ENCODE data around the gene GALNT15. TPM values are rescaled to one million over a fixed set of nuclear protein-coding genes. Genes with fewer than 3 reads are reported as not detected.

The GALNT15 gene
- total RNA-seq, 3 donors from 2014 or later: 68.5 to 492 (median 215) TPM

DNA sequence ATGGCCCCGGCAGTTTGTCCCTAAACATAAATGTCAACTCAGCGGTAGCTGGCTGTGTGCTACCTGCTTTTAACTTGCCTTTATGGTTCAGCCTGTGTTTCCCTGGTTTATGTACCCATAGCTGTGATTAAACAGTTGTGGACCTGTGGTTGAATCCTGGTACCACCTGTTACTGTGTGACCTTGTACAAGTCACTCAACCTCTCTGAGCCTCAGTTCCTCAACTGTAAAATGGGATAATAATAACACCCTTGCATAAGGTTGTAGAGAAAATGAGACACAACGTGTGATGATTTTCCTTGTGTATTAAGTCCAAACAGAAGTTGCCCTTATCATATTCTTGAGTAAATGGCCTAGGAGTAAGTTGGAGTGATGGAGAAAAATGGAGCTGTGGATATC lies 6.3 kb downstream of the GALNT15 start:
- DNase-seq (ENCODE audit: low spot score in 2 of 2): no peak
- Histone ChIP-seq H3K27ac (peak overlapping the region in 1 of 2 donors; percentile 21), H3K9me3 (no peaks in the 10 kb centered on the region), H3K4me1 (no peaks in the 10 kb centered on the region), H3K36me3 (no peaks in the 10 kb centered on the region), H3K4me3 (peak overlapping the region in 2 of 3 donors; percentile 69 to 71), H3K27me3 (no peaks in the 10 kb centered on the region)
- no peak for TF ChIP-seq POLR2AphosphoS5 (IDR thresholded peaks at IDR 0.05)
- TF ChIP-seq, protein P1, sequence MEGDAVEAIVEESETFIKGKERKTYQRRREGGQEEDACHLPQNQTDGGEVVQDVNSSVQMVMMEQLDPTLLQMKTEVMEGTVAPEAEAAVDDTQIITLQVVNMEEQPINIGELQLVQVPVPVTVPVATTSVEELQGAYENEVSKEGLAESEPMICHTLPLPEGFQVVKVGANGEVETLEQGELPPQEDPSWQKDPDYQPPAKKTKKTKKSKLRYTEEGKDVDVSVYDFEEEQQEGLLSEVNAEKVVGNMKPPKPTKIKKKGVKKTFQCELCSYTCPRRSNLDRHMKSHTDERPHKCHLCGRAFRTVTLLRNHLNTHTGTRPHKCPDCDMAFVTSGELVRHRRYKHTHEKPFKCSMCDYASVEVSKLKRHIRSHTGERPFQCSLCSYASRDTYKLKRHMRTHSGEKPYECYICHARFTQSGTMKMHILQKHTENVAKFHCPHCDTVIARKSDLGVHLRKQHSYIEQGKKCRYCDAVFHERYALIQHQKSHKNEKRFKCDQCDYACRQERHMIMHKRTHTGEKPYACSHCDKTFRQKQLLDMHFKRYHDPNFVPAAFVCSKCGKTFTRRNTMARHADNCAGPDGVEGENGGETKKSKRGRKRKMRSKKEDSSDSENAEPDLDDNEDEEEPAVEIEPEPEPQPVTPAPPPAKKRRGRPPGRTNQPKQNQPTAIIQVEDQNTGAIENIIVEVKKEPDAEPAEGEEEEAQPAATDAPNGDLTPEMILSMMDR (IDR thresholded peaks at IDR 0.05): no peak
- no peak for TF ChIP-seq POLR2A (IDR thresholded peaks at IDR 0.05)
- intact Hi-C loops (cut with DNase I; ENCODE audit: low total_unique reads): no loop called here

DNA sequence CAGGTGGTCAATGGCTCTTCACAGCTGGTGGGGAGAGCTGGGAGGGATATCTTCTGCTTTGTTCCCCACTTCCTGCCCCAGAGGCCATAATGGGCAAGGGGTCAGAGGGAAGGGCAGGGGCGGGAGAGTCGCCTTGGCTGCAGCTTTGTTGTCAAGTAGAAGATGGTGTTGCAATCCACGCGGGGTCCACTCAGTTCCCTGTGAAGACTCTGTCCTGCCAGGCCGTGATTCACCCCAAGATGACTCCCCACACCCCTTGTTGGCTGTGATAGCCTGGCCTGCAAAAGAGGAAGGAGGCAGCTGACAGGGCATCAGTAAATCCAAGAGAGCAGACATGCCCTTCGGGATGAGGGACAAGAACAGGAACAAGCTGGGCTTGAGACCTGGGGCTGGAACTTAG lies 6.9 kb downstream of the GALNT15 start:
- Histone ChIP-seq H3K27ac (peak overlapping the region in 1 of 2 donors; percentile 63), H3K9me3 (no peaks in the 10 kb centered on the region), H3K36me3 (no peaks in the 10 kb centered on the region), H3K4me3 (peak overlapping the region in 2 of 3 donors; percentile 4 to 11), H3K4me1 (no peaks in the 10 kb centered on the region), H3K27me3 (no peaks in the 10 kb centered on the region)
- TF ChIP-seq POLR2A (IDR thresholded peaks at IDR 0.05) (no peak), POLR2AphosphoS5 (IDR thresholded peaks at IDR 0.05) (peak in 2 of 3 donors; percentile 73 to 90)
- TF ChIP-seq, protein P1 (IDR thresholded peaks at IDR 0.05): no peak
- no peak for DNase-seq (ENCODE audit: low spot score in 2 of 2)
- intact Hi-C loops (cut with DNase I; ENCODE audit: low total_unique reads): no loop called here

DNA sequence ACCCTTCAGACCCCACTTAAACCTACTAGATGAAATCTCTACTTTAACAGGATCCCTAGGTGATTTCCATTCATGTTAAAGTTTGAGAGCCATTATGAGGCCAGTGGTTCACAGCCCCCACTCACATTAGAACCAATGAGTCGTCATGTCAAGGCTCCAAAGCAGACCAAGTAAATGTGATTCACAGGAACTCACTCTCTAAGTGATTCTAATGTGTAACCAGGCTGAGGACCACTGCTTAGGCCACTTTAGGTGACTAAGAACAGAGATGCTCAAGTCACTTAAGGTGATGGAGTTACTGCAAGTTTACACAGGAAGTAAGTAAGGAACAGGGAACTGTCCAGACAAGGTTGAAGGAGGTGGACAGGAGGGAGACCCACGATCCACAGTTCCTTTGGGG lies 7.7 kb downstream of the GALNT15 start:
- Histone ChIP-seq H3K4me3 (peak overlapping the region in 1 of 3 donors; percentile 4), H3K36me3 (no peaks in the 10 kb centered on the region), H3K4me1 (no peaks in the 10 kb centered on the region), H3K9me3 (no peaks in the 10 kb centered on the region), H3K27ac (peak overlapping the region in 1 of 2 donors; percentile 63), H3K27me3 (no peaks in the 10 kb centered on the region)
- TF ChIP-seq POLR2A (IDR thresholded peaks at IDR 0.05): no peak
- no peak for TF ChIP-seq POLR2AphosphoS5 (IDR thresholded peaks at IDR 0.05)
- TF ChIP-seq, protein P1 (IDR thresholded peaks at IDR 0.05): no peak
- intact Hi-C loops (cut with DNase I; ENCODE audit: low total_unique reads): no loop called here
- no peak for DNase-seq (ENCODE audit: low spot score in 2 of 2)

DNA sequence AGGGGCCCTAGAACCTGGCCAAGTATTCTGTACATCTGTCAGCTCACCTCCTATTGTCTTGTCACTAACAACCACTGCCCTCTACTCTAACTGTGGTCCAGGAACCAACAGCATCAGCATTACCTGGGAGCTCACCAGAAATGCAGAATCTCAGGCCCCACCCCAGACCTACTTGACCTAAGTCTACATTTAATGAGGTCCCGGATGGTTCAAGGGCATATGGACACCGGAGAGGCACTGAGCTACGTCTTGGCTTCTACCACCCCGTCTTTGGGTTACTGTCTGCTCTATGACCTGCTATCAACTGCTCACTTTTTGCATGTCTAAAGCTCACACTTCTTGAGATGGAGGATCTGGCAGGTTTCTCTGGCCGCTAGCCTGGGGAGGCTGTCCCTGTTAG lies 8.1 kb downstream of the GALNT15 start:
- peak overlapping the region in 1 of 2 donors; percentile 38 for H3K27ac ChIP-seq
- no peak for DNase-seq (ENCODE audit: low spot score in 2 of 2)
- H3K9me3 ChIP-seq: no peaks in the 10 kb centered on the region
- no peaks in the 10 kb centered on the region for H3K27me3 ChIP-seq
- no peaks in the 10 kb centered on the region for H3K4me1 ChIP-seq
- intact Hi-C loops (cut with DNase I; ENCODE audit: low total_unique reads): no loop called here
- TF ChIP-seq, protein P1 (IDR thresholded peaks at IDR 0.05): no peak
- no peaks in the 10 kb centered on the region for H3K36me3 ChIP-seq
- H3K4me3 ChIP-seq: peak overlapping the region in 1 of 3 donors; percentile 11

DNA sequence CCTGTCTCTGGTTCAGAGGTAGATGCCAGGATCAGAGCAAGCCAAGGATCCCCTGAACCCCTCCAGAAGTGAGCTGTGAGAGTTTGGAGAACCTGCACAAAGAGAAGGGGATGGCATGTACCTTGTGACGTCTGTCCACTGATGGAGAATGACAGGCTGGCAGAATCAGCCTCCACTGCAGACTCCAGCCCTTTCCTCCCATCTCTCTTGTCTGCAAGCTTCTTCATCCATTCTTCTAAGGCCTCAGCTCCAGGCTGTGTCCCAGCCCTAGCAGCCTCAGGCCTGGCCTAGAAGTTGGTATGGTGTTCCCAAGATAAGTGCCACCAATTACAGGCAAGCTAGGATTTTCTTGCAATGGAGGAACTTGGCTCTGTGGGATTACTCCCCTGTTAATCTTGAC lies 8.6 kb downstream of the GALNT15 start:
- Histone ChIP-seq H3K27ac (peak overlapping the region in 1 of 2 donors; percentile 38), H3K4me1 (no peaks in the 10 kb centered on the region), H3K36me3 (no peaks in the 10 kb centered on the region), H3K4me3 (no peak overlapping the region), H3K27me3 (no peaks in the 10 kb centered on the region), H3K9me3 (no peaks in the 10 kb centered on the region)
- intact Hi-C loops (cut with DNase I; ENCODE audit: low total_unique reads): no loop called here
- TF ChIP-seq, protein P1 (IDR thresholded peaks at IDR 0.05): no peak
- TF ChIP-seq POLR2A (IDR thresholded peaks at IDR 0.05): no peak
- TF ChIP-seq POLR2AphosphoS5 (IDR thresholded peaks at IDR 0.05): no peak
- DNase-seq (ENCODE audit: low spot score in 2 of 2): no peak

All from breast epithelium (tissue), 4 donors.